ENCODE data around the gene ABCG1.

The ABCG1 gene

GRCh38 chr21:42250422-42251403 is 31.8 kb downstream of the ABCG1 start:
- in situ Hi-C loops (cut with MboI; ENCODE audit: low sequenced_read_pairs) = no loop called here

DNA sequence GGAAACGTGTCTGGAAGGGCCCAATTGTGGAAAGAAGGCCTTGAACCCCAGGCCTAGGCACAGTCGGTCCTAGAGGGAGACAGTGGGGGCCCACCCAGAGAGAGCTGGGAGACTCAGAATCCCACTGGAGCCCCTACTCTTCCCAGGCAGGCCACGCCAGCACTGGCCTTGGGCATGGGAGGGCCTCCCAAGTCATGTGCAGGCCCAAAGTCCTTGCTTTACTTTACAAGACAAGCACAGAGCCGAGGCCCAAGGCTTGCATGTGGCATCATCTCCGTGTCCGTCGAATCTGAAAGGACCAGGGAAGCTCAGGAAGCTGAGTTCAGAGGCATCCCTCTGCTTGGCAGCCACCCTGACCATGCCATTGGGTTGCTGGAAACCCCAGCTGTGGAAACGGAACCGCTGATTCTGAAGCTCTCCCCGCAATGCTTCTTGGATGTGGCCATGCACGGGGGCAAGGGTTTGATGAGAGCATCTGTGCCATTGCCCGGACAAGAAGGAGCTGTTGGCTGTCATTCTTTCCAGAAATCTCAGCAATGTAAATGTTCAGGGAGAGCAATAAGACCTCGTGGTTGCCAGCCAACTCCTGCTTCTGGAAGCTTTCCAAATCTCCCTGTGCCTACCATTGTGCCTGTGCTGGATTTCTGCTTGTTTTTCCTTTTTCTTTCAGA is 32.8 kb downstream of the ABCG1 start:
- in situ Hi-C loops (cut with MboI; ENCODE audit: low sequenced_read_pairs) = no loop called here

- in situ Hi-C loops (cut with MboI; ENCODE audit: low sequenced_read_pairs) = no loop called here
These were observed 33.4 kb downstream of the ABCG1 start for GRCh38 chr21:42252325-42252654.

GRCh38 chr21:42252778-42253340 is 33.9 kb downstream of the ABCG1 start:
- in situ Hi-C loops (cut with MboI; ENCODE audit: low sequenced_read_pairs) = no loop called here

DNA sequence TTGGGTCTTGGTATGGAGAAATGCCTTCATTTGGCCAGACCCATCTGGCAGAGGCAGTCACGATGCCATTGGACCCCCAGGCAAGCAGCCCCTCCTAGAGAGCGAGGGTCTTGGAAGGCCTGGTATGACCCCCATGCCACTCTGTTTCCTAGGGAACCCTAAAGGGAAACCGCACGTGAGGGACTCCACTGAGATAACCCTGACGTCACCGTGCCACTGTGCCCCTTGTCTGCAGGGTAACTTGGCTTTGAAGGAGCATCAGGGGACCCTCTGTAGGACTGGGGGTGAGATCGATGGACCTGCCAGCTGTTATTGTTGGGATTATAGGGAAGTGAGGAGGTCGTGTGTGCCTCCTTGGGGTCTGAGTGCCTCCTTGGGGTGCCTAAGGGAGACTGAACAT is 34.5 kb downstream of the ABCG1 start:
- in situ Hi-C loops (cut with MboI; ENCODE audit: low sequenced_read_pairs) = no loop called here

- in situ Hi-C loops (cut with MboI; ENCODE audit: low sequenced_read_pairs) = no loop called here
These were observed 35.1 kb downstream of the ABCG1 start for GRCh38 chr21:42254083-42254482.

DNA sequence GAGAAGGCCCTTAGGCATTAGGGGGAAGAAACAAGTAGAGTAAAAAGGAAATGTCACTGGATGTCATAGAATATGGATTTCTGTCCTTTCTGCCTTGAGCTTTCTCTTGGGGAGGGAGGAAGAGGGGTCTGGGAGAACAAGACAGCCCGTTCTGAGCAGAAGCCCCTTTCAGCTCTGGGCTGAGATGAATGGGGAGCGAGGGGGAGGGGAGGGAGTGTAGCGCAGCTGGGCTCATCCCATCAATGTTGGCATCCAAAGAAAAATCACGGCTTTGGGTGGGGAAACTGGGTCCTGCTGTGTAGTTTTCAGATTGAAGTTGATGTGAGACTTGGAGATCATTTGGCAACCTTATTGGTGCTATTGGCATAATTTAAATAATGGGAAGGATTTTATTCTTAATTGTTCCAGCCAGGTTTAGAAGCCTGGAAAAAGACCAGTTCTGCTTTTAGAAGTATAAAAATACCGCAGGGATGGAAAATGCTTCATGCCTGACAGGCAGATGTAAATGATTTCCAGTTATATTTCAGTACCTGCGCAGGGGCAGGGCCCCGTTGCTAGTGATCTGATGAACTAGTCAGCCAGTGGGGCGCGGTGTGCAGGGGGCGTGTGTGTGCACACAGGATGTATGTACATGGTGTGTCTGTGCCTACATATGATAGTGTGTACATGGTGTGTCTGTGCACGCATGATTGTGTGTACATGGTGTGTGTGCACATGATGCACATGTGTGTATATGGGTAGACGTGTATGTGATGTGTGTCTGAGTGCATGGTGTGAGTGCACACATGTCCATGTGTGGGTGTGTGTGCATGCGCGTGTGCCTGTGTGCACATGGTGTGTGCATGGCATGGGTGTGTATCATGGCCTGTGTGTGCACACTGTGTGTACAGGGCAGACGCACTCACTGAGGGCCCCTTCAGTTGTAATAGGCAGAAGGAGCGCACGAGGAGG is 36.0 kb downstream of the ABCG1 start:
- in situ Hi-C loops (cut with MboI; ENCODE audit: low sequenced_read_pairs) = no loop called here

DNA sequence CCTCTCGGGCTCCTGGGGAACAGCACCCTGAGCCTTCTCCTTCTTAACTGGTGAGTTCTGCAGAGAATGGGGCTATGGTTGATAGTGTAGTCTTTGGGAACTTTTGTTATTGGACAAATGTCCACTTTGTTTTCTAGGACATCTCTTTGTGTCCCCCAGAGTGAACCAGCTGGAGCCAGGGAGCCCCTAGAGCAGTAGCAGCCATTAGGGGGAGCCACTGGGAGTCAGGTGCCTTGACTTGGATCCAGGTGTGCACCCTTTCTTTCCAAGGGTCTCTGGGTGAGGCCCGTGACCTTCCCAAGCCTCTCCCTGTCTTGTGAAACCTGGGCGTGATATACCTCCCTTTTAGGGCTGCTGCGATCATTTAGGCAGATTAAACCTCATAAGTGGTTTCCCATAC is 36.9 kb downstream of the ABCG1 start:
- in situ Hi-C loops (cut with MboI; ENCODE audit: low sequenced_read_pairs) = no loop called here

DNA sequence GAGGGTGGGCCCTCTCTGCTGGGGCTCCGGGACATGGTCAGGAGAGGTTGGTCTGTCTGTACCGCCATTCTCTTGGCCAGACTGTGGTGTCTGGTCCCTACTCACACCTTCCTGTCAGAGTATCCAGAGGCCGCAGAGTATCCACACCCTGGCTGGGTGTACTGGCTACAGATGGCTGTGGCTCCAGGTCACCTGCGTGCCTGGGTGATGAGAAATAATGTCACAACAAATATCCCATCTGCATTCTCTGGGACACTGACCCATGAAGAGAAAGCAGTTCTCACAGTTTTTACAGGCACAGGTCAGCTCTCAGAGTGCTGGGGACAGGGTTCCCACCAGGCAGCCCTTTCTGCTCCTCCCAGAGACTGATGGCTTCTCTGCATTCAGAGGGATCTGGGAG is 37.4 kb downstream of the ABCG1 start:
- in situ Hi-C loops (cut with MboI; ENCODE audit: low sequenced_read_pairs) = no loop called here

- in situ Hi-C loops (cut with MboI; ENCODE audit: low sequenced_read_pairs) = no loop called here
These were observed 38.3 kb downstream of the ABCG1 start for GRCh38 chr21:42257091-42257765.

GRCh38 chr21:42258150-42258884 is 39.4 kb downstream of the ABCG1 start:
- in situ Hi-C loops (cut with MboI; ENCODE audit: low sequenced_read_pairs) = no loop called here

DNA sequence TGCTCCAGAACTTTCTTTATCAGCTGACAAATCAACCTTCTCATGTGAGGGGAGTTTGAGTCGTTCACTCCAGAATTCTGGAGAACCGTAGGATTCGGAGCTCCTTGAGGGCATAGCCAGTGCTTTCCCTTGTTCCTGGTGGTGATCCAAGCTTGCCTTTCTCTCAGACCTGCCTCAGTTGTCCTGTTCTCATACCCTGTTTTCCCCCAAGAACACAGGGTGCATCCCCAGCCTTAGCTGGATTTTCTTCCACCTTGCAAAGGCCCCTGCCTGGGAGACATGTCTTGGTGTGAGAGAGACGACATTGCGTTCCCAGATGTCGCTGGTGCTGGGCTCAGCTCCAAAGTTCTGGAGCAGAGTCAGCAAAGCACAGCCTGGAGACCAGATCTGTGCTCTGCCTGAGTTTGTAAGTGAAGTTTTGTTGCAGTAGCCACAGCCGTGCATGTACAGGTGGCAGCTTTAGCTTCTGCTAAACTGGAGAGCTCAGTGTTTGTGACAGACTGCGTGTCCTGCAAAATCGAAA is 40.0 kb downstream of the ABCG1 start:
- in situ Hi-C loops (cut with MboI; ENCODE audit: low sequenced_read_pairs) = no loop called here

GRCh38 chr21:42260121-42260520 is 41.2 kb downstream of the ABCG1 start:
- in situ Hi-C loops (cut with MboI; ENCODE audit: low sequenced_read_pairs) = no loop called here

GRCh38 chr21:42261829-42262200 is 42.9 kb downstream of the ABCG1 start:
- in situ Hi-C loops (cut with MboI; ENCODE audit: low sequenced_read_pairs) = no loop called here

DNA sequence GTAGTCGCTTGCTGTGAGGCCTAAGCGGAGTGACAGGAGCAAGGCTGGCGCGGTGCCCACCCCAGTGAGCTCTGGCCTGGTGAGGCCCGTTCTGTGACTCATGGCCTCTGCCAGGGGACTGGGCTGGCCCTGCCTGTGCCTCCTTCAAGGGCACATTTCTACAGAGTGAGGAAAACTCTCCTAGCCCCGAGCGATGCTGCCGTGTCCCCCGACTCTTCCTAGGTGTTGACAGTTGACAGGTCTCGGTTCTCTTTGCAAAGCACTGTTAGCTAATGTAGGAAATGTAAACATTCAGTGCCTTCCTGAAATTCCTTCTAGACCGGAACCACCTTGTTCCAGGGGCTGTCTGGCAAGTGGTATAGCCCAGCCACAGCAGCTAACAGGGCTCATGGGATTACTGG is 43.9 kb downstream of the ABCG1 start:
- in situ Hi-C loops (cut with MboI; ENCODE audit: low sequenced_read_pairs) = no loop called here

GRCh38 chr21:42263591-42264131 is 44.7 kb downstream of the ABCG1 start:
- in situ Hi-C loops (cut with MboI; ENCODE audit: low sequenced_read_pairs) = no loop called here

DNA sequence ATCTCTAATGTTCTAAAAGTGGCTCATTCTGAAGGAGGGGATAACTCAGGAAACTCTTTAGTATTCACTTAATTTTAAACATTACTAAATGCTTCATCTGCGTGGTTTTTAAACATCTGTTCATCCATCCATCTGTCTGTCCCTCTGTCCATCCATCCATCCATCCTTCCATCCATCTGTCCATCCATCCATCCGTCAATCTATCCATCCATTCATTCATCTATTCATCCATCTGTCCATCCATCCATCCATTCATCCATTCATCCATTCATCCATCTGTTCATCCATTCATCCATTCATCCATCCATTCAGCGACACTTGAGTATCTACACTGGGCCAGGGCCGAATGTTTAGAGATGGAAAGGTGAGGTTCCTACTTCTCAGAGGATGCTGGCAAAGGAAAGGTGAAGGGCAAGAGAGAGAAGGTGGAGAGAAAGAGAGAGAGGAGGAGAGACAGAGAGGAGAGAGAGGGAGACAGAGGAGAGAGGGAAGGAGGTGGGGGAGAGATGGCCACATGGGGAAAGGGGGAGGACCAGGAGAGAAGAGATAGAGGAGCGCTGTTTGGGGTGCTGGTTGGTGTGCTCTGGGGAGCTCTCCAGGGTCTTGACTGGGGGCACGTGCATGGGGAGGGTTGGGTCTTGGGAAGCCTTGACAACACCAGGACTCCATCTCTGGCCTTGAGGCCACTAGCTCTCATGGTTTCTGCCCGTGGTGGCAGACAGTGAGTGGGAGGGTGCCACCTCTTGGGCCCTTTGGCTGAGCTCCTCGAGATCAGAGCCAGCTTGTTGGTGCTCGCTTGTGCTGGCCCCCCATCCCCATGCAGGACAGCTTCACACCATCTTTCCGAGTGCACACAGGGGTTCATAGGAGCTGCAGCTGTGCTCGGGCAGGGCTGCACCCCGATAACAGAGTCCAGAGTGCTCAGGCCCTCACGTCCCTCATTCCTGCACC is 45.6 kb downstream of the ABCG1 start:
- in situ Hi-C loops (cut with MboI; ENCODE audit: low sequenced_read_pairs) = no loop called here

DNA sequence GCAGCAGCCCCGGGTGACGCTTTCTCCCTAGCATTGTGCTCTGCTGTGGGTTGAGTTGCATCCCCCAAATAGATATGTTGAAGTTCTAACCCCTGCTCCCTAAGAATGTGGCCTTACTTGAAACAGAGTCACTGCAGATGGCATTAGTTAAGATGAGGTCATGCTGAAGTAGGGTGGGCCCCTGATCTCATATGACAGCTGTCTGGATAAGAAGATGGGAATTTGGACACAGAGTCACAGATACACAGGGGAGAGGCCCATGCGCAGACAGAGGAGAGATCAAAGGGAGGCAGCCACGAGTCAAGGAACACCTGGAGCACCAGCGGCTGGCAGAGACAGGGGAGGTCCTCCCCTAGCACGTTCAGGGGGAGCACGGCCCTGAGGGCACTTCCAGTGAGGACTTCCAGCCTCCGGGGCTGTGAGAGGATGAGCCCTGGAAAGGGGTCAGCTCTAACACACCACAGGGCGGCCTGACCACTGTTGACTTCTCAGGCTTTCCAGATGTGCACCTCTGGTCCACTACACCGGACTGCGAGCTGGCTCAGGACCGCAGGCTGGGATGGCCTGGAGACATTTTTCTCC is 46.4 kb downstream of the ABCG1 start:
- in situ Hi-C loops (cut with MboI; ENCODE audit: low sequenced_read_pairs) = no loop called here
